NCI-H748 treated with DMSO at 0.1 percent for 48 hours (cell line): ENCODE data around the gene THSD7B.
"Not testable (repeated sequence)": the region's sequence is repeated elsewhere in the genome, so short reads cannot be mapped to it uniquely, and the experiment has no call there.

Experiments used
- DNase-seq: peaks from one replicate; lab custom pipeline; 2025; lab: John Stamatoyannopoulos, UW

THSD7B gene, protein sequence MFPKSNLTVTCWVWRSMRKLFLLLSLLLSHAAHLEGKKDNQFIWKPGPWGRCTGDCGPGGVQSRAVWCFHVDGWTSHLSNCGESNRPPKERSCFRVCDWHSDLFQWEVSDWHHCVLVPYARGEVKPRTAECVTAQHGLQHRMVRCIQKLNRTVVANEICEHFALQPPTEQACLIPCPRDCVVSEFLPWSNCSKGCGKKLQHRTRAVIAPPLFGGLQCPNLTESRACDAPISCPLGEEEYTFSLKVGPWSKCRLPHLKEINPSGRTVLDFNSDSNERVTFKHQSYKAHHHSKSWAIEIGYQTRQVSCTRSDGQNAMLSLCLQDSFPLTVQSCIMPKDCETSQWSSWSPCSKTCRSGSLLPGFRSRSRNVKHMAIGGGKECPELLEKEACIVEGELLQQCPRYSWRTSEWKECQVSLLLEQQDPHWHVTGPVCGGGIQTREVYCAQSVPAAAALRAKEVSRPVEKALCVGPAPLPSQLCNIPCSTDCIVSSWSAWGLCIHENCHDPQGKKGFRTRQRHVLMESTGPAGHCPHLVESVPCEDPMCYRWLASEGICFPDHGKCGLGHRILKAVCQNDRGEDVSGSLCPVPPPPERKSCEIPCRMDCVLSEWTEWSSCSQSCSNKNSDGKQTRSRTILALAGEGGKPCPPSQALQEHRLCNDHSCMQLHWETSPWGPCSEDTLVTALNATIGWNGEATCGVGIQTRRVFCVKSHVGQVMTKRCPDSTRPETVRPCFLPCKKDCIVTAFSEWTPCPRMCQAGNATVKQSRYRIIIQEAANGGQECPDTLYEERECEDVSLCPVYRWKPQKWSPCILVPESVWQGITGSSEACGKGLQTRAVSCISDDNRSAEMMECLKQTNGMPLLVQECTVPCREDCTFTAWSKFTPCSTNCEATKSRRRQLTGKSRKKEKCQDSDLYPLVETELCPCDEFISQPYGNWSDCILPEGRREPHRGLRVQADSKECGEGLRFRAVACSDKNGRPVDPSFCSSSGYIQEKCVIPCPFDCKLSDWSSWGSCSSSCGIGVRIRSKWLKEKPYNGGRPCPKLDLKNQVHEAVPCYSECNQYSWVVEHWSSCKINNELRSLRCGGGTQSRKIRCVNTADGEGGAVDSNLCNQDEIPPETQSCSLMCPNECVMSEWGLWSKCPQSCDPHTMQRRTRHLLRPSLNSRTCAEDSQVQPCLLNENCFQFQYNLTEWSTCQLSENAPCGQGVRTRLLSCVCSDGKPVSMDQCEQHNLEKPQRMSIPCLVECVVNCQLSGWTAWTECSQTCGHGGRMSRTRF (N-terminal part only)

DNA sequence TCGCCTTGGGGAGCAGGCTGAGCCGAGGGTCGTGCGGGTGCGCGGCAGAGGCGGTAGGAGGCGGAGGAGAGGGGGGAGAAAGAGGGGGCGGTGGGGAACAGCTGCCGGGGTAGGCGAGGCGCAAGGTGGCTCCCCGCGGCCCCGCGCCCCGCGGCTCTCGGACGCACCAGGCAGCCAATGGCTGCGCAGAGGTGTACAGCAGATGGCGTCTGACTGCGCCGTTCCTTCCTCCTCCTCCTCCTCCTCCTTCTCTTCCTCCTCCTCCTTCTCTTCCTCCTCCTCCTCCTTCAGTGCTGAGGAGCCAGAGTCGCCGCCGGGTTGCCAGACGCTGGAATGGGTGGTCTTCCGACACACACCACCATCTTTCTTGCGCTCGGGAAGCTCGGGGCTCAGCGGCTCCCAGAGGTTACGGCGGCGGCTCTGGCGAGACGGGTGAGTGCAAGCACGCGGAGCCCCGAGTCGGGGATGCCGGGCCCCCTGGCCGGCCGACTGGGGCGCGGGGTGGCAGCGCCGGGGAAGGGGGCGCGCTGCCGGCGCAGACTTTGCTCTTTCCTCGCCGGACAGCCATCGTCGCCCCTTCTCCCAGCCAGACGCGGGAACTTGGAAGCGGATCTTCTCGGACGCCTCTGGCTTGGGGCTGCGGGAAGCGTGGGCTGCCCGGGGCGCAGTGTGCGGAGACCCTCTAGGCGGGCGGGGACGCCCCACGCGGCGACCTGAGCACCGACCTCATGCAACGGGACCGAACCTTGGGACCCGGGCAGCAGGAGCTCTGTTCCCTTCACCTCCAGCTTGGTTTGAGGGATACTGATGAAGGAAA, at the start of gene THSD7B:
TSS of gene THSD7B (plus strand) at position 290 of the 817 bp plus-strand sequence. CDS start 116,634 bp downstream, outside the sequence.
- DNase-seq, result no peak

DNA sequence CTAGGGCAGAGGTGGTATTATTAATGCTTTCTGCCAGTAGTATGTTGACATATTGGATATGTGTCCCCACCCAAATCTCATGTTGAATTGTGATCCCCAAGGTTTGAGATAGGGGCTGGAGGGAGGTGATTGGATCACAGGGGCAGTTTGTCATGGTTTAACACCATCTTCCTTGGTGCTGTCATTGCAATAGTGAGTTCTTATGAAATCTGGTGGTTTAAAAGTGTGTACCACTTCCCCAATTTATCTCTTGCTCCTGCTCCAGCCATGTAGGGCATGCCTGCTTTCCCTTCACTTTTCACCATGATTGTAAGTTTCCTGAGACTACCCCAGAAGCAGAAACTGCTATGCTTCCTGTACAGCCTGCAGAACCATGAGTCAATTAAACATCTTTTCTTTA, 47.1 kb upstream of the THSD7B start:
- no peak for DNase-seq

DNA sequence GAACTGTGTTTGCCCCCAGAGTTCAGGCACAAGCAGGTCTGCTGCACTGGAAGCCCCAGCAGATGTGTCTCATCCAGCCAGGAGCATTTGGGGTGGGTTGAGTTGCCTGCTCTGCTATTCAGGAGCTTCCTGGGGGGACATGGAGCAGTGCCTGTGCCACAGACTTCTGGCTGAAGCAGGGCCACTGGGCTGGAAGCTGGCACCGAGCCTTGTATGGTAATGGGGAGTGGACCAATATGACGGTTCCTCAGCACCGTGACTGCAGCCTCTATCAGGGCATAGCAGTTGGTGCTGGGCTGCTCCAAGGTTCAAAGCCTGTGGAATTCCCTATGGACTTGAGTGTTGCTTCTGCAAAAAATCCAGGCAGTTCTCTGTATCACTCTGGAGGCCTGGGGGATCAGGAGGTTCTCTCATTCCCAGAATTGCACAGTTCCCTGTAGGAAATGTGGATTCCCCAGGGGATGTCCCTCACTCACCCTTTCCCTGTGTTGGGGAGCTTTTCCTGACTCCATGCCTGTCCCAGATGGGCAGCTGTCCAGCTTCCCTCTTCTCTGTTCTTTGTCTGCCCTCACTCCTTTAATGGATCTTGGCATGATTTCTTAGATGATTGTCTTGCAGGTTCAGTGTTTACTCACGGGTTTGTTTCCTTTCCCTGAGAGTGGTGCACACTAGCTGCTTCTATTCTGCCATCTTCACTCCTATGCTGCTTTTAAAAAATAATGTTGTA, 37.2 kb upstream of the THSD7B start:
- DNase-seq, result no peak

DNA sequence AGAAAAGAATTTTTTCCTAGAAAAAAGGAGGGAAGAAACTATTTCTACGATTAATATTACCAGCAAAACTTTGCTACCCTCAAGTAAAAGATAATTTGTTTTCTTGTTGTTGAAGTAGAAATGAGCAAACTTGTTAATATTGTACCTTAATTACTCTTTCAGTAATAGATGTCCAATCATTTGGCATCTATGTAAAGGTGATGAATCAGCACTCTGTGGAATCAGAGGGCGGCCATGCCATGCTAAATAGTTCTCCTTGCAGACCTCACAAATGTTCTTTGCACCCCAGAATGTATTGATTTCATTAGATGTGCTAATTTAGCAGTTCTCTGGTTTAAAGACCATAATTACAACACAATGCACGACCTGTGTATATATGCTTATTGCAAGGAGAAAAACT, 29.1 kb upstream of the THSD7B start:
- DNase-seq, result no peak

DNA sequence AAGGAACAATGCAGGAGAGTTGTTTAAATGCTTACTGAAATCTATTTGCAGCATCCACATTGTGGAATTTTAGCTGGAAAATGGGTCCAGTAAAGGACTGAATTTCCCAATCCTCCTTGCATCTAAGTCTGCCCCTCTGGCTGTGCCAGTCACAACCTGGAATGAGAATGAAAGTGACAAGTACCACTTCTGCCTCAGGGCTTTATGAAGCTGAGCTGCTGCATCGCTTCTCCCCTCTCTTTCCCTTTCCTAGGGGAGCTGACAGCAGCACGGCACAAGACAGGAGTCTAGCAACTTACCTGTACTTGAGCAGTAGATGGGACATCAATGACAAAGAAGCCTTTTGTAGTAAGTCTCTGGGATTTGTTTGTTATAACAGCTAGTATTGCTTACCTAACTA, 27.3 kb upstream of the THSD7B start:
- no peak for DNase-seq

DNA sequence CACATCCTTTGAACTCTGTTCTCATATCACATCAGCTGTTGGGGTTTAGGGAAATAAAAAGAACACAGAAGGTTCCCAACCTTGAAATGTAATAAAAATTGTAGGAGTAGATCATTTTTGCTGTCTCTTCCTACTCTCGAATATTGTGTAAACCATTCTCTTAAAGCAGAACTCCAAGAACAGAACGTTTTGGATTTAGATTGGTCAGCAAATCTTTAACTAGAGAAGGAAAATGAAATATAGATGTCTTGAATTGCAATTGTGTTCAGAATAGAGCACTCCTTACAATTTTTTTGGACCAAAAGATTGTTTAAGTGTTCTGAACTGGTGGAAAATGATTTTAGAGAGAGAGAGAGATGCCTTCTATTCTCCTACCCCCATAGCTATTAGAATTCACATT, 23.9 kb upstream of the THSD7B start:
- DNase-seq, result no peak

DNA sequence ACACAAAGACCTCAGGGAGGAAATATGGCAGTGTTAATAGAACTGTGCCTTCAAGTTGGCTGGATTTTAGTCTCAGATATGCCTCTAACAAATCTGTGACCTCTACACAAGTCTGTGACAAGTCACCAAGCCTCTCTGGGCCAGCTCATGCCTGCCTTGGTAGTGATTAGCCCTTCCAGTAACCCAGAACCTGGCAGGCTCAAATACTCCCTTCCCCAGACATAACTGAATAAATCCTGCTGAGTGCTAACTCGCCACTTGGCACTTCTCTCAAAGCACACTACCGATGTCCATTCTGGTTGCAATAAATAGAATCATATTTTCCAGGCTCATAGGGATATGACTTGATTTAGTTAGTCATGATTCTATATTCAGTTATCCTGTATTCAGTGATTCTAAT, 15.3 kb upstream of the THSD7B start:
- DNase-seq, result no peak

DNA sequence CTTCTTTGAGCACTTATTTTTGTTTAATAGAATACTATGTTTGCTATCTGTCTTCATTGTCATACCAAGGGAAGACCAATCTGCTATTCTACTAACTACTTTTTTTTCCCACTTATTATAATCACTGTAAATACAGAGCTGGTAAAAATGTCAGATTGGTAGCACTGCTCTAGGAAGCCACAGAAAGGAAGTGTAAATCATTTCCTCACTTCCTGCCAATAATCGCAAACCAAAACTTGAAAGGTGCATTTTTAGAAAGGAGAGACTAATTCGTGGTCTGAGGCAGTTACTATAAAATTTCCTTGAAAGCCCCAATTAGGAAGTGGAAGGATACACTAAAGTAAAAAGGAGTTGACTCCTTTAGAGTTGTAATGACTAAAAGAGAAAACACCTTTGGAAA, 13.9 kb upstream of the THSD7B start:
- DNase-seq, result no peak

DNA sequence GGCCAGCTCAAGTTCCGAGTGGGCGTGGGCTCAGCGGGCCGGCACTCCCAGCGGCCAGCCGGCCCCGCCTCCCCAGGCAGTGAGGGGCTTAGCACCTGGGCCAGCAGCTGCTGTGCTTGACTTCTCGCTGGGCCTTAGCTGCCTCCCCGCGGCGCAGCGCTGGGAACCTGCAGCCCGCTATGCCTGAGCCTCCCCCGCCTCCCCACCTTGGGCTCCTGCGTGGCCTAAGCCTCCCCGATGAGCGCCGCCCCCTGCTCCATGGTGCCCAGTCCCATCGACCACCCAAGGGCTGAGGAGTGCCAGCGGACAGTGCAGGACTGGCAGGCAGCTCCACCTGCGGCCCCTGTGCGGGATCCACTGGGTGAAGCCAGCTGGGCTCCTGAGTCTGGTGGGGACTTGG, 6.8 kb upstream of the THSD7B start:
- not testable (repeated sequence) for DNase-seq

DNA sequence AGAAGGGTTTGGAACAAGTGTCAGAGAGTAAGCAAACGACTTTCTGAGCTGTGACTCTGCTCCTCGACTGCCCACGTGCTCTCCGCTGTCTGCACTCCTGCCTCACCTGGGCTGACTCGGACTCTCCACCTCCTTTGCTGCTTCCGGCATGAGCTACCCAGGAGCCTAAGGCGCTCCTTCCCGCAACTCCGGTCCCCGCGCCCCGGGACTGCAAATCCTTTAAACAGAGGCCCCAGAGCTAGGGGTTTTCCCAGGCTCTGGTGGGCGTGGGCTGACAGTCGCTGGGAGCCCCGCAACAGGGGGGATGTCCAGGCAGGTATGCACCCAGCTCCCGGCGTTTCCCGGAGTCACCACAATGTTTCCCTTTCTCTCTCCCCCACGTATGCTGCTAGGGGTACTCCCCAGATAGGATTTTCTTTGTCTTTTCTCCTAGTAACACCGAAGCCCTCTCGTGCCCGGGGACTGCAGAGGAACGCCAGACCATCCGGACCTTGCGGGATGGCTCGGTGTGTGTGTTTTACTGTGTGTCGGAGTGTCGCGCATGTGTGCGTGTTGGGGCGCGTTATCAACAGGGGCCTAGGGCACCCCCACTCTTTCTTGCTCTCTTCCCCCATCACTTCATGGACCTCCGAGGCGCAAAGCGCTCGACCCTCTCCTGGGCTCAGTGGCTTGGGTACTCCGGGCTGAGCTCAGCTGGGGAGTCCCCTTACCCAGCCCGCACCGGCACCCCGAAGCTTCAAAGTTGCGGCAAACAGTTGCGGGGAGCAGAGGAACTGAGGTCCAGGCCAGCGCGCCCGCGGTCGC, 691 bp upstream of the THSD7B start:
- peak; percentile 59 for DNase-seq

DNA sequence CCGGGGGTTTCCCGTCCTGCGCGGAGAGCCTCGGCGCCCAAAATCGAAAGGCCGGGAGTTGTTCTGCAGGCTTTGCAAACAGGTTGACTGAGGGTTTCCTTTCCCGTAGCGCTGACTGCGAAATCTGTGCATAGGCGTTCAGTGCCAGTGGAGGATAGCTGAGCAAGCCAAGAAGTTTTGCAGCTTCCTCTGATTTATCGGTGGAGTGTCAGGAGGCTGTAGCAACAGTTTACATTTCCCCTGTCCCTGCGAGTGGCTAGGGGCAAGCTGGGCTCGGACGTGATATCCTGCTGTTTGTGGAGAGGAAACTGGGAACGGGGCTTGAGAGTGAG, 694 bp downstream of the THSD7B start:
- peak; percentile 10 for DNase-seq

DNA sequence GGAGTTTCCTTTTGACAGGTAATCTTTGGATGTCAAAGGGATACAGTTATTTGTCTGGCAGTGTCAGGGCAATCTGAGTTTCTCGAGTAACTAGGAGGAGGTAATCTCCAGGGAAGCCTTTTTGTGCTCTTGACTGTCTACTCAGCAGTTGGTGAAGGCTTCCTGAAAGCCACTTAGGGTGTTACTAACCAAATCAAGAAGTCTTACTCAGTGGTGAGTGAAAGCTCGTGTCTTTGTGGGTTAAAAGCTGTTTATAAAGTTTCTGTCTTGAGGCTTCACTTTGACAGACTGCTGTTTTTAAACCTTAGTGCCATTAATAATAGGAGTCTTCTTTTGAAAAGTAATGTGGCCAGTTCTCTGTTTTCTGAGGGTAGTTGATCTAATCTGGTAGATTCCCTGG, 1.7 kb downstream of the THSD7B start:
- DNase-seq, result no peak

DNA sequence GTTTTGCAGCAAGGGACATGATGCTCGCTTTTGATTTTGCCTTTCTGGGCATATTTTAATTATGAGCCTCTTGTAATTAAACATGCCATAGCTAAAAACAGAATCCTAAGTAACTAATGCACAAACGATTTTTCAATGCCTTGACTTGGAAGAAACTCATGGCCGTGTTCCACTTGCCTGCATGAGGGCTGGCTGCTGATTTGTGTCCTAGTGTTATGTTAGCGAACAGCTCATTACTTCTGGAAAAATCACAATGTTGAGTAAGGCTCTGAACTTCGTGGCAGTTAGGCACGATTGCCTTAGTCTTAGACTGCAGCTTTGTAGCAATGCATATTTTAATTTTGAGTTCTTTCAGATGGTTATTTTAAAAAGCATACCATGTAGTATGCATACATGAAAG, 4.5 kb downstream of the THSD7B start:
- no peak for DNase-seq

DNA sequence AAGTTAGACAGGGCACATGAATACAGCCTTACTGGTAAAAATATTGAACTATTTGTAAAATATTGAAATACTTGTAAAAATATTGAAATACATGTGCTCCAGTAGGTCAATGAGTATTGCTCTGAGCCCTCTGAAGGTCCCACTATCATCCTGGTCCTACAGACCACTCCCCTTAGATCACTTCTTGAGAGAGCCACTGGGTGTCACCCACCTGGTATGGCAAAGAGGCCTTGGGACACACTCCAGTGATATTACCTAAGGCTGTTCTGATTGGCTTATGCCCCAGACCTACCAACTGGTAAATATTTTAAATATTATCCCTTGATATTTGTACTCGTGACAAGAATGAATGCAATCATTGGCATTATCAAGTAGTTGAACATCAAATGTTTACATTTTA, 5.0 kb downstream of the THSD7B start:
- no peak for DNase-seq

DNA sequence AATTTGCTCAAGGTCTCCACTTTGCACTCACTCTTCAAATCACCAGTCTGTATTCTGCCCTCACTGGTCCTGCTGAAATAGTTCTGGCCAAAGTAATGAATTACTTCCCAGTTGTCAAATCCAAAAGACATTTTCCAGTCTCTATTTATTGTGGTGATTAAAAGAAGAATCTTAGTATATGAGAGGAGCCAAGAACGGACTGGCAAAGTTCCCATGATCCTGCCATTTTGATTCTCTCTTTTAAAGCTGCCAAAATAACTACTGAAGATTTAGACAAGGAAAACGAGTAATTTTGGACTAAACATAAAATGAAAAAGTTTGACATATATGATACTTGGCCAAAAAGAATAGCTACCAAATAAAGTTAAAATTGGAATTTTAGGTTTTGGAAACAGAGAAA, 12.0 kb downstream of the THSD7B start:
- DNase-seq, result no peak

DNA sequence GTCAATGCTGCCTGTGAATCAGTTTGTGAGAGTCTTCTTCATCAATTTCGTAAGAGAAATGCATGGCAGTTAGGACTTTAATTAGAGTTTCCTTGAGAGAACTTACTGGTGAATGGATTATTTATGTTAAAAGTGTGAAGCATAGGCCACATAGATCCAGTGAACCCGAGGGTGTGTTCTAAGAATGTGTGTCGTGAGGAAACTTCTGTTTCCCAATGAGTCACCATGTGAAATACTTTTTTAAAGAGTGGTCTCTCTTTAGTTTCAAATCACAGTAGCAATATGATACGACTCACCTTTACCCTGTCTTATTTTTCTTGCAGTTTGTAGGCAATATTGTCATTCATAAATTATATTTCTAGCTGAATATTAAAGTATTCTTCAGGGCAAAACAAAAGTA, 18.5 kb downstream of the THSD7B start:
- DNase-seq, result no peak

DNA sequence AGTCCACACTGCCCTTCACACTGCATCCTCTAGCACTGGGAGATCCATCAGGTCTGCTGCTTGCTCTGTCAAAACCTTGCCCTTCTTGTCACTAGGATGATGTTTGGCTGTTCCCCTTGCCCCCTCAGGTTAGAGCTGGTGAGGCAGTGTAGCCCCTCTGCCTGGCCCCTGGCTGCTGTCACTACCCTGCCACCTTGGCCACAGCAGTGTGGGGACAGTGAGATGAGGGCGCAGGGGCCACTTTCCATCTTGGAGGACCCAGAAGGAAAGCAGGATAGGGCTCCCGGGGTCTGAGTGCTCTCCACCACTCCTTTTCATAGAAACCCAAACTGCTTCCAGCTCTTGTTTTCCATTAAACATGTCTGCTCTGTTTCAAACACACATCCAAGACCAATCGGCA, 19.9 kb downstream of the THSD7B start:
- DNase-seq, result no peak

DNA sequence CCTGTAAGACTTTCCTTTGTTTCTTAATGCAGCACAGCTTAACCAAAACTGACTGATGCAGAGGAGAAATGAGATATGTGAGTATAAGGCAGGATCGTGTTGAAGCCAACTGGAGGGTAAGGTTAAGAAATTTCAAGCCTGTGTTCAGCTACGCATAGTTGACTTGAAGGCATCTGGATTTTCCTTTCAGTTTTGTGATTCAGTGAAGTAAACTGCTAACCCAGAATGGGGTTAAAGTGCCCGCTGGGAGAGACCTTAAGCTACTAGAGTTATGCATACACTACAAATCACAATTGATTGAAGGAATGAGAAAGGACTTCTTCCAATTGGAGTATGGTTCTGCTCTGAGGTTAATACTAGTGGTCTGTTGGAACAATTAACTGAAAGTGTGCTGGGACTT, 22.6 kb downstream of the THSD7B start:
- DNase-seq, result no peak

DNA sequence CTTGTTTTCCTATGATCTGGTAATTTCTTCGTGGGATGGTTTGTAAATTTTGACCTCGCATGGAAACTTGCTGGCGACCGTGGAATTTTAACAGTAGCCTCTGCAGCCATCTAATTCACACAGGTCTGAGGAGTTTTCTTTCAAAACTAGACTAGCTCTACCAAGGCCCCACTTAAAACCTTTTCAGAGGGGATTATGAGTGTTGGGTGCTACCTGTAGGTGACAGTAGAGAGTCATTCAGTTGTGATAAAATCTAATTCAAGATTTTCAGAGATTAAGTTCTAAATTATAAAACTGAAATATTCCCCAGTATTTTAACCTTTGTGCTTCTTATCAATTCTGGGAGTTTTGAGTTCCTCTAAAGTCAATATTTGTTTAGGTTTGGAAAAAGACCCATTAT, 31.0 kb downstream of the THSD7B start:
- no peak for DNase-seq

DNA sequence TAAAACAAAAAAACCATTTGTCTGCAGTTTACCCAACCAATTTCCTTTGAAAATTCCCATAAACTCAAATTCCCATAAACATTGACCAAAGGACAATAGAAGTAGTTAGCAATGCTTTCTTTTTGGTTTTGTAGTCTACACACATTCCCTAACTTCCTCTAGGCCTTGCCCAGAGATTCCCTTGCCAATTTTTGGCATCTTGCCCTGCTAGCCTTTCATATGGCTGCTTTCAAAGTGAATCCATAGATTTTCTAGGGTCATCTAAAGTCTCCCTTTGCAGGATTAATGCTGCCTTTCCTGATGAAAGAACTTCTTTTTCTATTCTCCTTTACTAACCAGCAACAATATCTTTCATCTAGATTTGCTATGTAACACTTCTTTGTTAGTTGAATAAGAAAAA, 33.4 kb downstream of the THSD7B start:
- no peak for DNase-seq
